Dendritic cell treated with granulocyte-macrophage colony-stimulating factor and Interleukin-4, amounts not matched to agents 40 ng/mL and 50 ng/mL, for 4 days (primary cell): Measurements from ENCODE around the gene MCF2L2.
A peak's percentile ranks its signal among the peaks of the same experiment; 100 is the strongest.
"Not testable (repeated sequence)": the region's sequence is repeated elsewhere in the genome, so short reads cannot be mapped to it uniquely, and the experiment has no call there.

Experiments
- H3K27ac Mint-ChIP-seq: one replicate; pipeline ENCODE4 v1.8.0; 2022; ENCODE audit warnings: mild to moderate bottlenecking, mixed read lengths
- H3K27me3 Mint-ChIP-seq: one replicate; pipeline ENCODE4 v1.8.0; 2022; ENCODE audit warnings: mild to moderate bottlenecking, mixed read lengths
- H3K36me3 Mint-ChIP-seq: one replicate; pipeline ENCODE4 v1.8.0; 2022; ENCODE audit warnings: low read depth, mixed read lengths
- H3K4me1 Mint-ChIP-seq: one replicate; pipeline ENCODE4 v1.8.0; 2022; ENCODE audit warnings: low read depth, mixed read lengths
- H3K4me3 Mint-ChIP-seq: one replicate; pipeline ENCODE4 v1.8.0; 2022; ENCODE audit warnings: mild to moderate bottlenecking, moderate library complexity, mixed read lengths
- H3K9me3 Mint-ChIP-seq: one replicate; pipeline ENCODE4 v1.8.0; 2022; ENCODE audit warnings: mixed read lengths
- intact Hi-C: fragments of 100-400 bp; cut with micrococcal nuclease; formaldehyde crosslinking; loops from one replicate; pipeline ENCODE4 v1.15.0; 2022

Gene MCF2L2

GRCh38 chr3:183378545-183378944, 49.9 kb downstream of the MCF2L2 start:
- Mint-ChIP-seq H3K27me3 (peaks cover 17% of the 10 kb centered on the region), H3K4me3 (no peak overlapping the region), H3K4me1 (peaks cover 69% of the 10 kb centered on the region), H3K36me3 (no peaks in the 10 kb centered on the region), H3K9me3 (no peaks in the 10 kb centered on the region), H3K27ac (peak overlapping the region; percentile 45)
- intact Hi-C loops: loop anchor here (5.0 kb wide), 1 partner anchor 71 kb away; no protein-coding TSS in a partner anchor

DNA sequence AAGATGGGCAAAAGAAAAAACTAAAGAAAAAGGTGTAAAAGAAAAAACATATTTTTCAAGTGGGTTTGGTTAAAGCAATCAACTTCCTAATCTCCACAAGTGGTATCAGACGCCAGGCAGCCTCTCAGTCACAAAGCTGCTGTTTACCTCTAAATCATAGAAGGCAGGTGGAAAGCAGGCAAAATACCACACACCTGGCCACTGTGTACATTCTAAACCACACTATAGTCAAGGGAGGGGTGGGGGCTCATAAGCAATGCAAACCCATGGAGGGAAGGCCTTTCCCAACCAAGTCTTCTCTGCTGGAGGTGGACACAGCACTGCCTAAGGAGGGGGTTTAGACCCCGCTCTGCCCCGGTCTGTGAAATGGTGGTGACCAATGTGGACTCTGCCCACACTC, 50.4 kb downstream of the MCF2L2 start:
- Mint-ChIP-seq H3K27me3 (peaks cover 17% of the 10 kb centered on the region), H3K36me3 (no peaks in the 10 kb centered on the region), H3K9me3 (no peaks in the 10 kb centered on the region), H3K4me3 (no peak overlapping the region), H3K27ac (peak overlapping the region; percentile 45), H3K4me1 (peaks cover 72% of the 10 kb centered on the region)
- intact Hi-C loops: loop anchor here (5.0 kb wide), 1 partner anchor 71 kb away; no protein-coding TSS in a partner anchor

GRCh38 chr3:183377307-183377959, 51.0 kb downstream of the MCF2L2 start:
- Mint-ChIP-seq H3K9me3 (no peaks in the 10 kb centered on the region), H3K27me3 (peaks cover 17% of the 10 kb centered on the region), H3K4me1 (peaks cover 75% of the 10 kb centered on the region), H3K4me3 (peak overlapping the region; percentile 11), H3K36me3 (no peaks in the 10 kb centered on the region), H3K27ac (peak overlapping the region; percentile 43)
- intact Hi-C loops: loop anchor here (5.0 kb wide), 1 partner anchor 70 kb away; no protein-coding TSS in a partner anchor

DNA sequence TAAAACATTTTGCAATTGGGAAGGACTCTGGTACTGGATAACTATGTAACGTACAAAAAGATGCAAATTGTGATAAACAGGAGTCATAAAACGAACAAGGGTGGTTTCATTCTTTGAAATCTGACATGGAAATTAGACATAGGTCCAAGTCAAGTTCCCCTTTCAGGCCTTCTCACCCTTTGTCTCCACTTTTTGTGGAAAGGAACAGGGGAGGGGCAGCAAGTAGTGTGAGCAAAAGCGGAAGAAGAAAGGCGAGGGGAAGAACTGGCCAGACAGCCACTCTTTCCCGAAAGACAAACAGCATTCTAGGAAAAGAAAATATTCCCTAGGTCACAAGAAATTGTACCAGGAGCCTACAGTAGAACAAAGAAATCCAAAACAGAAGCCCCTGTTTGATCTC, 52.6 kb downstream of the MCF2L2 start:
- H3K4me1 Mint-ChIP-seq: peaks cover 81% of the 10 kb centered on the region
- no peaks in the 10 kb centered on the region for H3K9me3 Mint-ChIP-seq
- intact Hi-C loops: loop anchor here (5.0 kb wide), 1 partner anchor 68 kb away; no protein-coding TSS in a partner anchor
- peak overlapping the region; percentile 79 for H3K27ac Mint-ChIP-seq
- no peaks in the 10 kb centered on the region for H3K36me3 Mint-ChIP-seq
- H3K27me3 Mint-ChIP-seq: peaks cover 22% of the 10 kb centered on the region
- peak overlapping the region; percentile 17 for H3K4me3 Mint-ChIP-seq

DNA sequence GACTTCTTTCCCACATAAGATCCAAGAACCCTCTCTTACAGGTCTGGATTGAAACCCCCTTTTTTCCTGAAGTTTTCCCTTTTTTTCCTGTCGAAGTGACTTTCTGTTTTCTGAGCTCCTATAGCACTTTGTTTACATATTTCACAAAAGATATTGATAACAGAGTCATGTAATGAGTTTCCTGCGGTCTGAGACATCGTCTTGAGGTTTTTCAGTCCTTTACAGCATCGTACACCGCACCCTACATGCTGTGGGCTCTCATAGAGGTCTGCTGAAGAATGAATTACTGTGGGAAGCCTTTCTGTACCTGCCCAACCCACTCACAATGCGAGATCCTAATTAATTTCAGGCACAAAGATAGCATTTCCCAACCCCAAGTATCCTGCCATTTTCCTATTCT, 53.1 kb downstream of the MCF2L2 start:
- Mint-ChIP-seq H3K27me3 (peaks cover 25% of the 10 kb centered on the region), H3K27ac (peak overlapping the region; percentile 79), H3K4me1 (peaks cover 81% of the 10 kb centered on the region), H3K36me3 (no peaks in the 10 kb centered on the region), H3K9me3 (no peaks in the 10 kb centered on the region), H3K4me3 (no peak overlapping the region)
- intact Hi-C loops: loop anchor here (5.0 kb wide), 1 partner anchor 68 kb away; no protein-coding TSS in a partner anchor

DNA sequence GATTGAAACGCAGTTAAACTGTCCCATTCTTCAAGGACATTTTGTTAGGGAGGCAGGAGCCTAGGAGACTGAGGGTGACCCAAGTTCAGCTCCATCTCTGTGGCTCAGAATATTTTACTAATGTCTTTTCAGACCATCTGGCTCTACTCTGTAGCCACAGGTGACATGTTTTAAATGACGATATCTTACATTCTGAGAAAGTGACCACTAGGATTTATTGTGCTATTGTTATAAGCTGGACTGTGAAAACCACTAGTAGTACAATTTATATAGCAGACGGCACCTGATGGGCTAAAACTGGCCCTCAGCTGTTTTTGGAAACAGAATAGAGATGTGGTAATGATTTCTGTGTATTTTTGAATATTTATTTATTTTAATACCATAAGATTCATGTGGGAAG, 55.5 kb downstream of the MCF2L2 start:
- H3K4me3 Mint-ChIP-seq: no peak overlapping the region
- H3K4me1 Mint-ChIP-seq: peaks cover 87% of the 10 kb centered on the region
- no peaks in the 10 kb centered on the region for H3K36me3 Mint-ChIP-seq
- intact Hi-C loops: no loop called here
- no peak overlapping the region for H3K27ac Mint-ChIP-seq
- peaks cover 26% of the 10 kb centered on the region for H3K27me3 Mint-ChIP-seq
- no peaks in the 10 kb centered on the region for H3K9me3 Mint-ChIP-seq

GRCh38 chr3:183371600-183371968, 56.8 kb downstream of the MCF2L2 start:
- H3K9me3 Mint-ChIP-seq, intact Hi-C loops, H3K36me3 Mint-ChIP-seq, H3K27ac Mint-ChIP-seq, H3K4me3 Mint-ChIP-seq: not testable (repeated sequence)
- Mint-ChIP-seq H3K27me3 (peaks cover 23% of the 10 kb centered on the region), H3K4me1 (peaks cover 82% of the 10 kb centered on the region)

- H3K27me3 Mint-ChIP-seq: peaks cover 21% of the 10 kb centered on the region
- intact Hi-C loops: no loop called here
- no peak overlapping the region for H3K4me3 Mint-ChIP-seq
- no peaks in the 10 kb centered on the region for H3K9me3 Mint-ChIP-seq
- peaks cover 78% of the 10 kb centered on the region for H3K4me1 Mint-ChIP-seq
- H3K27ac Mint-ChIP-seq: peak overlapping the region; percentile 62
- H3K36me3 Mint-ChIP-seq: no peaks in the 10 kb centered on the region
These were observed 58.0 kb downstream of the MCF2L2 start for GRCh38 chr3:183370391-183370790.

DNA sequence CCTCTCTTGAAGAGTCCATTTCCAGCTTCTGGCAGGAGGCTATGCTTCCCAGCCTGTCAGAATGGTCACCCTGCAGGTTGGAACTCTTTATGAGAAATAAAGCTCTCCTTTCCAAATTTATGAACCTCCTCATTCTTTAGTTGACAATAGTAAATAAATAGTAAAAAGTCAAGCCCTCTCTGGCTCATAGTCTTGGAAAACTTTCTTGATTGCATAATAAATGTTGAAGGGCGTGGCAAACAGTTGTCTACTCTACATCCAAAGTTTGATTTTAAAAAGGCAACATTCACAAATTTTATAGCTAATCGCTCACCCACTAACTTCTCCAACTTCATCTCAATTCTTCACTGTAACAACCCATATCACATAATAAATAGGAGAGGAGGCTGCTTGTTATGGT, 58.8 kb downstream of the MCF2L2 start:
- Mint-ChIP-seq H3K27me3 (peaks cover 21% of the 10 kb centered on the region), H3K4me1 (peaks cover 71% of the 10 kb centered on the region), H3K36me3 (no peaks in the 10 kb centered on the region), H3K27ac (peak overlapping the region; percentile 75), H3K9me3 (no peaks in the 10 kb centered on the region), H3K4me3 (no peak overlapping the region)
- intact Hi-C loops: no loop called here

GRCh38 chr3:183369117-183369516, 59.3 kb downstream of the MCF2L2 start:
- no peak overlapping the region for H3K4me3 Mint-ChIP-seq
- no peaks in the 10 kb centered on the region for H3K9me3 Mint-ChIP-seq
- H3K4me1 Mint-ChIP-seq: peaks cover 67% of the 10 kb centered on the region
- H3K27me3 Mint-ChIP-seq: peaks cover 17% of the 10 kb centered on the region
- H3K36me3 Mint-ChIP-seq: no peaks in the 10 kb centered on the region
- peak overlapping the region; percentile 75 for H3K27ac Mint-ChIP-seq
- intact Hi-C loops: no loop called here

GRCh38 chr3:183360971-183361624, 67.3 kb downstream of the MCF2L2 start:
- intact Hi-C loops: no loop called here
- peak overlapping the region; percentile 41 for H3K27ac Mint-ChIP-seq
- H3K9me3 Mint-ChIP-seq: no peaks in the 10 kb centered on the region
- no peak overlapping the region for H3K4me3 Mint-ChIP-seq
- peaks cover 14% of the 10 kb centered on the region for H3K27me3 Mint-ChIP-seq
- H3K36me3 Mint-ChIP-seq: no peaks in the 10 kb centered on the region
- peaks cover 18% of the 10 kb centered on the region for H3K4me1 Mint-ChIP-seq

DNA sequence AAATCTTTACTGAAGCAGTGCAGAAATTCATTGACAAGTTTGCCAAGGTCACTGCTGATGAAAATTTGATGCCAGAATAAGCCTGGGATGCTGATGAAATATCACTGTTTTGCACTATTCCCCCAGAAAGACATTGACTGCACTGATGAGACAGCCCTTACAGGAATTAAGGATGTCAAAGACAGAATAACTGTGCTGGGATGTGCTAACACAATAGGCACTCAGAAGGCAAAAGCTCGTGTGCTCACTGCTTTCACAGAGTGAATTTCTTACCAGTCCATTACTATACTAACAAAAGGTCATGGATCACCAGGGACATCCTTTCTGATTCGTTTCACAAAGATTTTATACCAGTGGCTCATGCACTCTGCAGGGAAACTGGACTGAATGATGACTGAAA, 69.4 kb downstream of the MCF2L2 start:
- H3K9me3 Mint-ChIP-seq: no peaks in the 10 kb centered on the region
- no peak overlapping the region for H3K27ac Mint-ChIP-seq
- intact Hi-C loops: no loop called here
- no peak overlapping the region for H3K4me3 Mint-ChIP-seq
- H3K27me3 Mint-ChIP-seq: peaks cover 12% of the 10 kb centered on the region
- no peaks in the 10 kb centered on the region for H3K36me3 Mint-ChIP-seq
- H3K4me1 Mint-ChIP-seq: peaks cover 11% of the 10 kb centered on the region

DNA sequence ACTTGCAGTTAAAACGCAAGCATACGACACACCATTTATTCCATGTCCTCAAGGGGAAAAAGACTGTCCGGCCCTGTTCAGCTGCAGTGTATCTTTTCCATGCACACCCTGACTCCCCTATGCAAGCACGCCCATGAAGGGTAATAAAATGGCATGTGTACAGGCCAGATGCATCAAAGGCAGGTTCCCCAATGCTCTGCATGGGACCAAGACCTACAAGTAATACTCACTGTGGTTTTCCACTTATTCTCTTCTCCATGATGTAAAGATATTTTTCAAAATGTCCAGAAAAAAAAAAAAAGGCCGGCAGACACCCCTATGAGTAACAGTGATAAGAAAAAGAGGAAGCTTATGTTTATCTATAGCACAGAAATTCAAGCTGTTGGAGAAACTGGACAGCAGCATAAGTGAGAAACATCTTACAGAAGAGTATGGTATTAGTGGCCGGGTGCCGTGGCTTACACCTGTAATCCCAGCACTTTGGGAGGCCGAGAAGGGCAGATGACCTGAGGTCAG, 70.8 kb downstream of the MCF2L2 start:
- H3K36me3 Mint-ChIP-seq: no peaks in the 10 kb centered on the region
- H3K4me3 Mint-ChIP-seq: no peak overlapping the region
- H3K4me1 Mint-ChIP-seq: peaks cover 11% of the 10 kb centered on the region
- intact Hi-C loops: no loop called here
- peaks cover 9% of the 10 kb centered on the region for H3K27me3 Mint-ChIP-seq
- no peaks in the 10 kb centered on the region for H3K9me3 Mint-ChIP-seq
- H3K27ac Mint-ChIP-seq: no peak overlapping the region

DNA sequence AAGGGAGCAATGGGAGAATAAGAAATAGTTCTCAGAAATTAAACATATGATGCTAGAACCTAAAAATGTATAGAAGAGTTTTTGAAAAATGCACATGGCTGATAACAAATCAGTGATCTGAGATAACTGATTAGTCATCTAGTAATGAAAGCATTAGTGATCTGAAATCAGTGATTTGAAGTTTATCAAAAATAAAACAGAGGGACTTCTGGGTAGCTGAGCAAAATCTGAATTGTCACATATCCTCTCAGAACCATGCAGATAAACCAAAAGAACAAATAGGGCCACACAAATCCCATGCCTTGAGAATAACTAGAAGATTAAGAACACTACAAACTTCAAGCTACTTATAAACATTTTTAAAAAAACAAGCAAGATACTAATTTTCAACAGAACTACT, 71.5 kb downstream of the MCF2L2 start:
- peaks cover 11% of the 10 kb centered on the region for H3K4me1 Mint-ChIP-seq
- no peak overlapping the region for H3K27ac Mint-ChIP-seq
- H3K4me3 Mint-ChIP-seq: no peak overlapping the region
- no peaks in the 10 kb centered on the region for H3K9me3 Mint-ChIP-seq
- H3K36me3 Mint-ChIP-seq: no peaks in the 10 kb centered on the region
- intact Hi-C loops: no loop called here
- peaks cover 9% of the 10 kb centered on the region for H3K27me3 Mint-ChIP-seq
